GM12874 (cell line): ENCODE results near the gene CTNNA3.

ENCODE experiments used
- CTCF ChIP-seq: IDR thresholded peaks from 2 replicates; pipeline ENCODE4 v1.5.1; 2011; ENCODE audit warnings: low read depth, mild to moderate bottlenecking, control low read depth, low read length, moderate library complexity; ENCODE audit not compliant: insufficient read depth

Gene CTNNA3

GRCh38 chr10:66916030-66916429, 780.0 kb downstream of the CTNNA3 start:
- TF ChIP-seq CTCF = no peak

GRCh38 chr10:66910671-66911070, 785.3 kb downstream of the CTNNA3 start:
- TF ChIP-seq CTCF = no peak

- TF ChIP-seq CTCF = no peak
These were observed 803.1 kb downstream of the CTNNA3 start for GRCh38 chr10:66892871-66893270.

- TF ChIP-seq CTCF = no peak
These were observed 807.8 kb downstream of the CTNNA3 start for GRCh38 chr10:66888237-66888636.

- no peak for TF ChIP-seq CTCF
These were observed 809.1 kb downstream of the CTNNA3 start for GRCh38 chr10:66886848-66887247.

- TF ChIP-seq CTCF = no peak
These were observed 813.7 kb downstream of the CTNNA3 start for GRCh38 chr10:66882271-66882670.

- no peak for TF ChIP-seq CTCF
These were observed 814.2 kb downstream of the CTNNA3 start for GRCh38 chr10:66881814-66882213.

GRCh38 chr10:66880826-66881225, 815.2 kb downstream of the CTNNA3 start:
- no peak for TF ChIP-seq CTCF
